Hepatocyte (in vitro differentiated cells): ENCODE results near the gene CGN. TPM values are rescaled to one million over a fixed set of nuclear protein-coding genes. Genes with fewer than 3 reads are reported as not detected.

Source experiments
- DNase-seq: peaks from one replicate; pipeline ENCODE4 v3.0.0-alpha.2; 2016; ENCODE audit warnings: low spot score
- H2AFZ ChIP-seq: fragments of 200-600 bp; sonication (generic); 2 replicates; pipeline ENCODE4 v1.6.0; 2016; ENCODE audit warnings: antibody characterized with exemption, mild to moderate bottlenecking
- H3K27ac ChIP-seq: fragments of 200-600 bp; sonication (generic); 2 replicates; pipeline ENCODE4 v1.5.1; 2016; ENCODE audit warnings: mild to moderate bottlenecking
- H3K27me3 ChIP-seq: fragments of 200-600 bp; sonication (generic); 2 replicates; pipeline ENCODE4 v1.6.1; 2016
- H3K36me3 ChIP-seq: fragments of 200-600 bp; sonication (generic); replicated peaks from 2 replicates; pipeline ENCODE4 v1.5.1; 2016; ENCODE audit warnings: low read depth; ENCODE audit not compliant: insufficient read depth
- H3K4me1 ChIP-seq: fragments of 200-600 bp; sonication (generic); 2 replicates; pipeline ENCODE4 v1.5.1; 2016; ENCODE audit warnings: mild to moderate bottlenecking, moderate library complexity; ENCODE audit not compliant: insufficient read depth
- H3K4me2 ChIP-seq: fragments of 200-600 bp; sonication (generic); 2 replicates; pipeline ENCODE4 v1.6.0; 2016
- H3K4me3 ChIP-seq: fragments of 200-600 bp; sonication (generic); 2 replicates; pipeline ENCODE4 v1.5.1; 2016; ENCODE audit warnings: mild to moderate bottlenecking
- H3K79me2 ChIP-seq: fragments of 200-600 bp; sonication (generic); 2 replicates; pipeline ENCODE4 v1.6.0; 2017; ENCODE audit warnings: mild to moderate bottlenecking
- H3K9me2 ChIP-seq: fragments of 200-600 bp; sonication (generic); replicated peaks from 2 replicates; pipeline ENCODE4 v1.6.0; 2017; ENCODE audit warnings: mild to moderate bottlenecking; ENCODE audit not compliant: insufficient read depth
- H3K9me3 ChIP-seq: fragments of 200-600 bp; sonication (generic); 2 replicates; pipeline ENCODE4 v1.5.1; 2016; ENCODE audit warnings: low read depth, mild to moderate bottlenecking
- H4K20me1 ChIP-seq: fragments of 200-600 bp; sonication (generic); 2 replicates; pipeline ENCODE4 v1.6.0; 2016; ENCODE audit warnings: mild to moderate bottlenecking; ENCODE audit not compliant: insufficient read depth, poor library complexity, severe bottlenecking
- CTCF ChIP-seq: fragments of 200-600 bp; sonication (generic); IDR thresholded peaks from 2 replicates; pipeline ENCODE4 v1.5.1; 2016; ENCODE audit warnings: antibody characterized with exemption, mild to moderate bottlenecking; ENCODE audit not compliant: poor library complexity
- EZH2 ChIP-seq: fragments of 200-600 bp; sonication (generic); IDR thresholded peaks from 2 replicates; pipeline ENCODE4 v1.6.1; 2016; ENCODE audit warnings: antibody characterized with exemption, mild to moderate bottlenecking, borderline replicate concordance
- EZH2phosphoT487 ChIP-seq: fragments of 200-600 bp; sonication (generic); IDR thresholded peaks from one replicate; pipeline ENCODE4 v1.6.1; 2018; ENCODE audit warnings: antibody characterized with exemption, mild to moderate bottlenecking, low read depth, moderate library complexity; ENCODE audit not compliant: unreplicated experiment, severe bottlenecking
- WGBS: methylation state at CpG from one replicate; pipeline ENCODE4 v1.1.6; 2016; ENCODE audit warnings: low lambda C conversion rate; ENCODE audit errors: missing lambda C conversion rate; 5-methylcytosine and 5-hydroxymethylcytosine counted together
- polyA plus RNA-seq: library from polyadenylated mRNA; unstranded; fragments of >200 nt; fragmentation: Nextera tagmentation; extraction: Ambion mirVana; gene quantifications from 2 replicates; pipeline ENCODE4 v1.2.1, GENCODE V29; 2016
- total RNA-seq: library from RNA; depleted of rRNA; stranded (reverse); fragments of >200 nt; gene quantifications from 2 replicates; pipeline ENCODE4 v1.2.3, GENCODE V29; 2014

CGN gene
- total and polyA plus RNA-seq, 2 experiments from 2014 or later, result 46.3 to 58.2 TPM

GRCh38 chr1:151504759-151505158 is 6.4 kb upstream of the CGN start:
- no peak overlapping the region for H3K4me2 ChIP-seq
- no peaks in the 10 kb centered on the region for H3K9me2 ChIP-seq
- H3K9me3 ChIP-seq, result no peaks in the 10 kb centered on the region
- H3K79me2 ChIP-seq, result no peaks in the 10 kb centered on the region
- no peak for DNase-seq
- H3K27me3 ChIP-seq, result no peaks in the 10 kb centered on the region
- no peak overlapping the region for H3K27ac ChIP-seq
- TF ChIP-seq CTCF (no peak), EZH2 (no peak)
- H3K36me3 ChIP-seq, result no peaks in the 10 kb centered on the region
- no peak overlapping the region for H3K4me3 ChIP-seq
- no peaks in the 10 kb centered on the region for H4K20me1 ChIP-seq
- 95% methylated on average over 3 of the region's 4 CpGs for WGBS
- H2AFZ ChIP-seq, result no peak overlapping the region
- H3K4me1 ChIP-seq, result peaks cover 18% of the 10 kb centered on the region

- H3K4me3 ChIP-seq, result no peak overlapping the region
- no peaks in the 10 kb centered on the region for H3K9me3 ChIP-seq
- H3K4me1 ChIP-seq, result no peaks in the 10 kb centered on the region
- no peaks in the 10 kb centered on the region for H4K20me1 ChIP-seq
- DNase-seq, result peak; percentile 82
- peak overlapping the region; percentile 94 for H3K27ac ChIP-seq
- no peaks in the 10 kb centered on the region for H3K27me3 ChIP-seq
- no peak overlapping the region for H3K4me2 ChIP-seq
- H3K79me2 ChIP-seq, result peaks cover 9% of the 10 kb centered on the region
- H3K9me2 ChIP-seq, result no peaks in the 10 kb centered on the region
- TF ChIP-seq EZH2 (no peak), CTCF (no peak), EZH2phosphoT487 (no peak)
- H3K36me3 ChIP-seq, result no peaks in the 10 kb centered on the region
- no peak overlapping the region for H2AFZ ChIP-seq
- 74% methylated on average over 6 of the region's 6 CpGs for WGBS
Observed at GRCh38 chr1:151508833-151509232, 2.4 kb upstream of the CGN start.

GRCh38 chr1:151509350-151510019 is 1.7 kb upstream of the CGN start:
- Histone ChIP-seq H2AFZ (no peak overlapping the region), H3K27ac (peak overlapping the region; percentile 94), H4K20me1 (no peaks in the 10 kb centered on the region), H3K79me2 (peaks cover 9% of the 10 kb centered on the region), H3K4me1 (peaks cover under 1% of the 10 kb centered on the region), H3K36me3 (no peaks in the 10 kb centered on the region), H3K27me3 (no peaks in the 10 kb centered on the region), H3K9me2 (no peaks in the 10 kb centered on the region), H3K4me2 (peak overlapping the region; percentile 92), H3K4me3 (no peak overlapping the region), H3K9me3 (no peaks in the 10 kb centered on the region)
- no peak for TF ChIP-seq EZH2phosphoT487
- DNase-seq, result no peak
- 84% methylated on average over 15 of the region's 15 CpGs for WGBS

GRCh38 chr1:151510020-151510405 is 1.2 kb upstream of the CGN start:
- H3K27me3 ChIP-seq, result no peaks in the 10 kb centered on the region
- DNase-seq, result peak; percentile 78
- TF ChIP-seq CTCF (no peak), EZH2phosphoT487 (no peak), EZH2 (no peak)
- H3K9me3 ChIP-seq, result no peaks in the 10 kb centered on the region
- H3K4me2 ChIP-seq, result peak overlapping the region; percentile 92
- H2AFZ ChIP-seq, result no peak overlapping the region
- H3K4me1 ChIP-seq, result peaks cover 5% of the 10 kb centered on the region
- H3K4me3 ChIP-seq, result peak overlapping the region; percentile 37
- H3K9me2 ChIP-seq, result no peaks in the 10 kb centered on the region
- H3K79me2 ChIP-seq, result peaks cover 13% of the 10 kb centered on the region
- no peaks in the 10 kb centered on the region for H4K20me1 ChIP-seq
- H3K27ac ChIP-seq, result peak overlapping the region; percentile 94
- WGBS, result 10% methylated on average over 9 of the region's 9 CpGs
- no peaks in the 10 kb centered on the region for H3K36me3 ChIP-seq
